Mucosa of descending colon (tissue), 3 donors: ENCODE measurements around the gene NR2F1-AS1. TPM values are rescaled to one million over a fixed set of nuclear protein-coding genes. Genes with fewer than 3 reads are reported as not detected.

Experiments used
- ATAC-seq: fragments of 200-7000 bp; cut with Tn5 transposase; one replicate; pipeline ENCODE4 v1.9.1; 2020; ENCODE audit warnings: mild to moderate bottlenecking, moderate library complexity
- DNase-seq, 3 donors: peaks; one replicate each; pipeline ENCODE4 v3.0.0-alpha.2; 2020
- H3K36me3 ChIP-seq: fragments of 200-600 bp; one replicate; pipeline ENCODE4 v1.8.0; 2021; ENCODE audit warnings: low read depth, mild to moderate bottlenecking
- H3K4me1 ChIP-seq: fragments of 200-600 bp; one replicate; pipeline ENCODE4 v1.8.0; 2021; ENCODE audit warnings: low read depth, mild to moderate bottlenecking
- H3K4me3 ChIP-seq: fragments of 200-600 bp; one replicate; pipeline ENCODE4 v1.8.0; 2021; ENCODE audit warnings: mild to moderate bottlenecking
- H3K9me3 ChIP-seq: fragments of 200-600 bp; one replicate; pipeline ENCODE4 v1.8.0; 2021; ENCODE audit warnings: mild to moderate bottlenecking
- CTCF ChIP-seq: fragments of 200-600 bp; IDR thresholded peaks from one replicate; pipeline ENCODE4 v1.8.0; 2022; ENCODE audit warnings: antibody characterized with exemption, mild to moderate bottlenecking
- intact Hi-C, 2 donors: fragments of 100-400 bp; cut with DNase I in 1 of 2; cut with micrococcal nuclease in 1 of 2; formaldehyde crosslinking; loops; one replicate each; pipeline versions ENCODE4 v1.11.0 to v1.11.1; 2022; cut with DNase I, micrococcal nuclease
- total RNA-seq, 3 donors: library from RNA; stranded (reverse); fragmentation: NEBNext Ultra II Directional in 2 of 3; extraction: Animal tissue kit (Norgen Biotek cat#: 25700) in 2 of 3; gene quantifications; one replicate each; pipeline versions ENCODE4 v1.2.1 to v1.2.4, GENCODE V29; 2021 to 2023
- donor health status: DM: no; HTN: no; CAD: no; lungs with moderate emphysema.
- donor health status: DM: no; HTN: no; CAD: no.
- donor health status: DM: no; HTN: yes; CAD: no.

The NR2F1-AS1 gene
- total RNA-seq, 3 donors from 2014 or later, result 1.5 to 5.7 (median 2.2) TPM

- no peak for TF ChIP-seq CTCF
- Histone ChIP-seq H3K36me3 (no peaks in the 10 kb centered on the region), H3K4me1 (no peaks in the 10 kb centered on the region), H3K4me3 (no peak overlapping the region), H3K9me3 (no peaks in the 10 kb centered on the region)
- no peak for ATAC-seq
- no peak for DNase-seq
- intact Hi-C loops, result no loop called here
Observed at GRCh38 chr5:93454896-93455295, 126.1 kb downstream of the NR2F1-AS1 start.

GRCh38 chr5:93452255-93452654 is 128.8 kb downstream of the NR2F1-AS1 start:
- Histone ChIP-seq H3K4me3 (no peak overlapping the region), H3K4me1 (no peaks in the 10 kb centered on the region), H3K9me3 (no peaks in the 10 kb centered on the region), H3K36me3 (no peaks in the 10 kb centered on the region)
- TF ChIP-seq CTCF, result no peak
- intact Hi-C loops, result no loop called here
- no peak for DNase-seq
- ATAC-seq, result no peak

- Histone ChIP-seq H3K4me3 (no peak overlapping the region), H3K4me1 (no peaks in the 10 kb centered on the region), H3K9me3 (peaks cover 2% of the 10 kb centered on the region), H3K36me3 (no peaks in the 10 kb centered on the region)
- ATAC-seq (no peak), DNase-seq (no peak)
- no peak for TF ChIP-seq CTCF
- intact Hi-C loops, result no loop called here
Observed at GRCh38 chr5:93438124-93438523, 142.9 kb downstream of the NR2F1-AS1 start.

- intact Hi-C loops, result no loop called here
- TF ChIP-seq CTCF, result no peak
- ATAC-seq (no peak), DNase-seq (no peak)
- Histone ChIP-seq H3K9me3 (no peaks in the 10 kb centered on the region), H3K4me1 (no peaks in the 10 kb centered on the region), H3K4me3 (no peak overlapping the region), H3K36me3 (no peaks in the 10 kb centered on the region)
Observed at GRCh38 chr5:93436083-93436482, 144.9 kb downstream of the NR2F1-AS1 start.

GRCh38 chr5:93433422-93433821 is 147.6 kb downstream of the NR2F1-AS1 start:
- ATAC-seq (no peak), DNase-seq (no peak)
- Histone ChIP-seq H3K36me3 (no peaks in the 10 kb centered on the region), H3K4me3 (no peak overlapping the region), H3K9me3 (no peaks in the 10 kb centered on the region), H3K4me1 (no peaks in the 10 kb centered on the region)
- intact Hi-C loops, result no loop called here
- no peak for TF ChIP-seq CTCF

GRCh38 chr5:93431250-93431649 is 149.8 kb downstream of the NR2F1-AS1 start:
- intact Hi-C loops, result no loop called here
- DNase-seq, result no peak
- Histone ChIP-seq H3K9me3 (no peaks in the 10 kb centered on the region), H3K36me3 (no peaks in the 10 kb centered on the region), H3K4me3 (no peak overlapping the region), H3K4me1 (no peaks in the 10 kb centered on the region)
- no peak for TF ChIP-seq CTCF
- no peak for ATAC-seq
